H9 (cell line): ENCODE results near the gene ITIH2. TPM values are rescaled to one million over a fixed set of nuclear protein-coding genes. Genes with fewer than 3 reads are reported as not detected.

Experiments used
- DNase-seq: peaks from one replicate; pipeline ENCODE4 v3.0.0-alpha.2; 2017
- H2AFZ ChIP-seq: one replicate; pipeline ENCODE4 v1.6.1; 2013; ENCODE audit warnings: mild to moderate bottlenecking, low read length, control low read depth, moderate library complexity
- H2AK5ac ChIP-seq: 2 replicates; pipeline ENCODE4 v1.6.1; 2013; ENCODE audit warnings: low read length, control low read depth, mixed read lengths; ENCODE audit not compliant: insufficient read length
- H2BK120ac ChIP-seq: one replicate; pipeline ENCODE4 v1.6.1; 2013; ENCODE audit warnings: low read depth, mild to moderate bottlenecking, low read length, control low read depth, inconsistent platforms; ENCODE audit not compliant: poor library complexity, severe bottlenecking
- H2BK12ac ChIP-seq: 2 replicates; pipeline ENCODE4 v1.6.1; 2013; ENCODE audit warnings: low read length, control low read depth, mixed read lengths, low read depth; ENCODE audit not compliant: insufficient read length
- H2BK15ac ChIP-seq: 2 replicates; pipeline ENCODE4 v1.6.1; 2013; ENCODE audit warnings: low read depth, low read length, control low read depth
- H2BK20ac ChIP-seq: one replicate; pipeline ENCODE4 v1.6.1; 2013; ENCODE audit warnings: low read depth, mild to moderate bottlenecking, low read length, control low read depth, inconsistent platforms; ENCODE audit not compliant: poor library complexity, severe bottlenecking
- H2BK5ac ChIP-seq: 2 replicates; pipeline ENCODE4 v1.6.1; 2013; ENCODE audit warnings: low read length, control low read depth, mixed read lengths; ENCODE audit not compliant: insufficient read length
- H3K14ac ChIP-seq: 2 replicates; pipeline ENCODE4 v1.6.1; 2013; ENCODE audit warnings: low read length, control low read depth; ENCODE audit not compliant: insufficient read depth
- H3K18ac ChIP-seq: 2 replicates; pipeline ENCODE4 v1.6.1; 2013; ENCODE audit warnings: low read depth, mild to moderate bottlenecking, mixed read lengths, low read length, control low read depth; ENCODE audit not compliant: insufficient read length
- H3K23ac ChIP-seq: 2 replicates; pipeline ENCODE4 v1.6.1; 2013; ENCODE audit warnings: low read length, control low read depth, mixed read lengths, low read depth; ENCODE audit not compliant: insufficient read length
- H3K23me2 ChIP-seq: 2 replicates; pipeline ENCODE4 v1.6.1; 2013; ENCODE audit warnings: low read depth, mild to moderate bottlenecking, mixed read lengths, low read length, control low read depth; ENCODE audit not compliant: insufficient read length, poor library complexity, severe bottlenecking
- H3K27ac ChIP-seq: 2 replicates; pipeline ENCODE4 v1.5.1; 2013; ENCODE audit warnings: low read length, control low read depth, mixed read lengths, low read depth; ENCODE audit not compliant: insufficient read length
- H3K27me3 ChIP-seq: 2 replicates; pipeline ENCODE4 v1.6.1; 2013; ENCODE audit warnings: low read length, control low read depth, inconsistent platforms; ENCODE audit not compliant: insufficient read depth
- H3K4ac ChIP-seq: 2 replicates; pipeline ENCODE4 v1.6.1; 2013; ENCODE audit warnings: low read depth, mild to moderate bottlenecking, control low read depth, inconsistent platforms, low read length, moderate library complexity
- H3K4me1 ChIP-seq: 2 replicates; pipeline ENCODE4 v1.6.1; 2013; ENCODE audit warnings: low read length, control low read depth, inconsistent platforms; ENCODE audit not compliant: insufficient read depth
- H3K4me2 ChIP-seq: 2 replicates; pipeline ENCODE4 v1.6.1; 2013; ENCODE audit warnings: low read length, control low read depth, mixed read lengths; ENCODE audit not compliant: insufficient read length, insufficient read depth
- H3K56ac ChIP-seq: 2 replicates; pipeline ENCODE4 v1.6.1; 2013; ENCODE audit warnings: low read depth, mild to moderate bottlenecking, mixed read lengths, low read length, control low read depth; ENCODE audit not compliant: insufficient read length
- H3K79me1 ChIP-seq: 2 replicates; pipeline ENCODE4 v1.6.1; 2013; ENCODE audit warnings: low read depth, mild to moderate bottlenecking, moderate library complexity, low read length, control low read depth, inconsistent platforms; ENCODE audit not compliant: insufficient read depth, poor library complexity, severe bottlenecking
- H3K79me2 ChIP-seq: 2 replicates; pipeline ENCODE4 v1.6.1; 2013; ENCODE audit warnings: low read length, control low read depth, inconsistent platforms; ENCODE audit not compliant: insufficient read depth
- H3K9ac ChIP-seq: 2 replicates; pipeline ENCODE4 v1.6.1; 2013; ENCODE audit warnings: low read length, control low read depth, mixed read lengths; ENCODE audit not compliant: insufficient read length; ENCODE audit errors: extremely low read depth
- H3K9me3 ChIP-seq: one replicate; pipeline ENCODE4 v1.6.1; 2013; ENCODE audit warnings: low read depth, low read length, inconsistent platforms; ENCODE audit not compliant: control insufficient read depth
- H3T11ph ChIP-seq: one replicate; pipeline ENCODE4 v1.6.1; 2013; ENCODE audit warnings: mild to moderate bottlenecking, low read length, control low read depth, inconsistent platforms
- H4K20me1 ChIP-seq: one replicate; pipeline ENCODE4 v1.6.1; 2013; ENCODE audit not compliant: control insufficient read depth, insufficient read length, insufficient read depth
- H4K5ac ChIP-seq: 2 replicates; pipeline ENCODE4 v1.6.1; 2013; ENCODE audit warnings: low read depth, mild to moderate bottlenecking, mixed read lengths, low read length, control low read depth; ENCODE audit not compliant: insufficient read length
- H4K8ac ChIP-seq: replicated peaks from 2 replicates; pipeline ENCODE4 v1.6.1; 2013; ENCODE audit warnings: low read length, control low read depth, mixed read lengths, low read depth; ENCODE audit not compliant: insufficient read length
- H4K91ac ChIP-seq: 2 replicates; pipeline ENCODE4 v1.6.1; 2013; ENCODE audit warnings: low read depth, mild to moderate bottlenecking, moderate library complexity, mixed read lengths, low read length, control low read depth; ENCODE audit not compliant: insufficient read length
- H3K27ac Mint-ChIP-seq, 3 experiments: 2 replicates in 2 of 3; 3 replicates in 1 of 3; pipeline ENCODE4 v1.8.0; 2020 to 2021; ENCODE audit warnings: mixed read lengths in 3 of 3, mild to moderate bottlenecking in 1 of 3, moderate library complexity in 1 of 3
- H3K27me3 Mint-ChIP-seq: 2 replicates; pipeline ENCODE4 v1.8.0; 2021; ENCODE audit warnings: low read depth, mild to moderate bottlenecking, moderate library complexity, mixed read lengths
- H3K36me3 Mint-ChIP-seq, 3 experiments: 2 replicates in 2 of 3; 3 replicates in 1 of 3; pipeline ENCODE4 v1.8.0; 2020 to 2021; ENCODE audit warnings: low read depth in 3 of 3, mixed read lengths in 3 of 3; ENCODE audit not compliant: insufficient read depth in 1 of 3
- H3K4me1 Mint-ChIP-seq, 2 experiments: 2 replicates each; pipeline ENCODE4 v1.8.0; 2020; ENCODE audit warnings: mixed read lengths in 2 of 2
- H3K4me3 Mint-ChIP-seq, 2 experiments: 2 replicates in 1 of 2; 3 replicates in 1 of 2; pipeline ENCODE4 v1.8.0; 2020 to 2021; ENCODE audit warnings: mild to moderate bottlenecking in 2 of 2, mixed read lengths in 2 of 2, moderate library complexity in 1 of 2
- H3K9me3 Mint-ChIP-seq, 2 experiments: 2 replicates in 1 of 2; 3 replicates in 1 of 2; pipeline ENCODE4 v1.8.0; 2020; ENCODE audit warnings: mild to moderate bottlenecking in 2 of 2, mixed read lengths in 2 of 2, moderate library complexity in 1 of 2
- CTCF ChIP-seq: fragments of 200-600 bp; sonication (generic); conservative IDR thresholded peaks from 3 replicates; pipeline ENCODE4 v1.8.0; 2021; ENCODE audit warnings: antibody characterized with exemption, mild to moderate bottlenecking
- WGBS: extraction: QIAGEN DNeasy Blood & Tissue Kit; methylation state at CpG from one replicate; pipeline ENCODE4 v1.1.7; 2013; ENCODE audit warnings: missing lambda C conversion rate, low lambda C conversion rate, mixed read lengths; ENCODE audit not compliant: insufficient read length; ENCODE audit errors: extremely low coverage; 5-methylcytosine and 5-hydroxymethylcytosine counted together
- total RNA-seq: library from RNA; stranded (reverse); gene quantifications from 2 replicates; pipeline ENCODE4 v1.2.1, GENCODE V29; 2021

The ITIH2 gene
- total RNA-seq, 1 experiment from 2014 or later = not detected

- no peaks in the 10 kb centered on the region for H3K4me1 ChIP-seq
- no peak for TF ChIP-seq CTCF
- no peak overlapping the region for H3K4me3 Mint-ChIP-seq
- no peak overlapping the region for H2AK5ac ChIP-seq
- no peak overlapping the region for H2BK15ac ChIP-seq
- no peak overlapping the region for H4K8ac ChIP-seq
- H3K9me3 Mint-ChIP-seq = no peaks in the 10 kb centered on the region
- no peak overlapping the region for H2BK120ac ChIP-seq
- no peak overlapping the region for H4K91ac ChIP-seq
- peaks cover 2 to 6% of the 10 kb centered on the region in 2 experiments; a peak in 3 of 4 replicates for H3K4me1 Mint-ChIP-seq
- WGBS = no CpG with 5 or more reads among the region's 4 CpGs
- no peak overlapping the region for H4K5ac ChIP-seq
- no peaks in the 10 kb centered on the region for H3K23me2 ChIP-seq
- H3K27ac Mint-ChIP-seq = no peak overlapping the region
- H3K14ac ChIP-seq = no peak overlapping the region
- H3K23ac ChIP-seq = no peak overlapping the region
- H3K56ac ChIP-seq = no peak overlapping the region
- DNase-seq = no peak
- no peaks in the 10 kb centered on the region for H3K9me3 ChIP-seq
- no peaks in the 10 kb centered on the region for H3K79me1 ChIP-seq
- no peaks in the 10 kb centered on the region for H3K27me3 ChIP-seq
- no peak overlapping the region for H3K27ac ChIP-seq
- no peaks in the 10 kb centered on the region for H3K36me3 Mint-ChIP-seq
- no peak overlapping the region for H2AFZ ChIP-seq
- H2BK20ac ChIP-seq = no peak overlapping the region
- no peak overlapping the region for H3T11ph ChIP-seq
- no peaks in the 10 kb centered on the region; the same call in 1 of the 2 replicates for H3K27me3 Mint-ChIP-seq
- no peak overlapping the region for H3K4ac ChIP-seq
- no peaks in the 10 kb centered on the region for H3K79me2 ChIP-seq
- no peak overlapping the region for H2BK5ac ChIP-seq
- no peak overlapping the region for H2BK12ac ChIP-seq
- no peaks in the 10 kb centered on the region for H4K20me1 ChIP-seq
- H3K4me2 ChIP-seq = no peak overlapping the region
- H3K18ac ChIP-seq = no peak overlapping the region
- H3K9ac ChIP-seq = no peak overlapping the region
These were observed 5.7 kb downstream of the ITIH2 start for GRCh38 chr10:7708832-7709231.
